Measurements from ENCODE around the gene IFI27L1. TPM values are rescaled to one million over a fixed set of nuclear protein-coding genes. Genes with fewer than 3 reads are reported as not detected.

Gene IFI27L1
- total and polyA plus RNA-seq, 2 donors (not counting 1 experiment from before 2014, with no cell fraction given), result 6.5 to 6.7 TPM

- Histone ChIP-seq H2AFZ (ENCODE audit: insufficient read depth, low read depth, low read length, poor library complexity, severe bottlenecking) (no peak overlapping the region), H3K27me3 (replicated peaks in 1 of 4; ENCODE audit: control extremely low read depth in 1 of 4, control insufficient read depth in 3 of 4, insufficient read depth in 4 of 4, low read length in 3 of 4) (no peaks in the 10 kb centered on the region), H3K4me2 (replicated peaks; ENCODE audit: low read depth, low read length, poor library complexity, severe bottlenecking) (no peak overlapping the region), H3K4me1 (ENCODE audit: control insufficient read depth in 2 of 2, insufficient read depth in 2 of 2, low read length in 2 of 2) (no peaks in the 10 kb centered on the region), H3K27ac (ENCODE audit: low read length in 2 of 2) (no peak overlapping the region), H3K9ac (ENCODE audit: low read length) (no peak overlapping the region), H3K9me3 (ENCODE audit: control extremely low read depth in 1 of 3, control insufficient read depth in 2 of 3, insufficient read depth in 1 of 3, low read length in 2 of 3) (no peaks in the 10 kb centered on the region), H4K20me1 (ENCODE audit: control insufficient read depth, insufficient read depth, low read length, poor library complexity, severe bottlenecking) (no peaks in the 10 kb centered on the region), H3K4me3 (ENCODE audit: control extremely low read depth in 1 of 5, extremely low read depth in 1 of 5, insufficient read depth in 1 of 5, low read depth in 2 of 5, low read length in 4 of 5) (no peak overlapping the region), H3K79me2 (ENCODE audit: control insufficient read depth, insufficient read depth, low read length) (no peaks in the 10 kb centered on the region), H3K36me3 (replicated peaks in 1 of 2; ENCODE audit: control extremely low read depth in 1 of 2, control insufficient read depth in 1 of 2, extremely low read depth in 1 of 2, insufficient read depth in 2 of 2, low read length in 1 of 2) (peaks cover 0 to 36% of the 10 kb centered on the region in 2 experiments)
- intact Hi-C loops (cut with micrococcal nuclease), result no loop called here
- Mint-ChIP-seq H3K4me1 (no peaks in the 10 kb centered on the region), H3K27ac (peak overlapping the region; percentile 41), H3K4me3 (no peak overlapping the region), H3K9me3 (ENCODE audit: insufficient read depth) (no peaks in the 10 kb centered on the region), H3K27me3 (no peaks in the 10 kb centered on the region)
- POLR2A ChIA-PET, result no interaction called here
- ATAC-seq (ENCODE audit: low read depth) (no peak), DNase-seq (no peak)
- no peak for TF ChIP-seq EZH2 (IDR thresholded peaks at IDR 0.05; ENCODE audit: borderline replicate concordance, insufficient read depth, low read depth, low read length, poor library complexity, severe bottlenecking)
- TF ChIP-seq CTCF (IDR thresholded peaks at IDR 0.05), result no peak
- WGBS (ENCODE audit: insufficient coverage), result 96% methylated on average over 12 of the region's 14 CpGs
- CTCF ChIA-PET, result no interaction called here
These were observed 37.2 kb upstream of the IFI27L1 start for GRCh38 chr14:94043756-94044475.

GRCh38 chr14:94044476-94045091, 36.5 kb upstream of the IFI27L1 start:
- Histone ChIP-seq H3K79me2 (ENCODE audit: control insufficient read depth, insufficient read depth, low read length) (no peaks in the 10 kb centered on the region), H3K9ac (ENCODE audit: low read length) (no peak overlapping the region), H4K20me1 (ENCODE audit: control insufficient read depth, insufficient read depth, low read length, poor library complexity, severe bottlenecking) (no peaks in the 10 kb centered on the region), H3K36me3 (replicated peaks in 1 of 2; ENCODE audit: control extremely low read depth in 1 of 2, control insufficient read depth in 1 of 2, extremely low read depth in 1 of 2, insufficient read depth in 2 of 2, low read length in 1 of 2) (peaks cover 0 to 43% of the 10 kb centered on the region in 2 experiments), H3K4me2 (replicated peaks; ENCODE audit: low read depth, low read length, poor library complexity, severe bottlenecking) (no peak overlapping the region), H3K4me3 (ENCODE audit: control extremely low read depth in 1 of 5, extremely low read depth in 1 of 5, insufficient read depth in 1 of 5, low read depth in 2 of 5, low read length in 4 of 5) (no peak overlapping the region), H3K27ac (ENCODE audit: low read length in 2 of 2) (no peak overlapping the region), H2AFZ (ENCODE audit: insufficient read depth, low read depth, low read length, poor library complexity, severe bottlenecking) (no peak overlapping the region), H3K4me1 (ENCODE audit: control insufficient read depth in 2 of 2, insufficient read depth in 2 of 2, low read length in 2 of 2) (no peaks in the 10 kb centered on the region), H3K9me3 (ENCODE audit: control extremely low read depth in 1 of 3, control insufficient read depth in 2 of 3, insufficient read depth in 1 of 3, low read length in 2 of 3) (no peaks in the 10 kb centered on the region), H3K27me3 (replicated peaks in 1 of 4; ENCODE audit: control extremely low read depth in 1 of 4, control insufficient read depth in 3 of 4, insufficient read depth in 4 of 4, low read length in 3 of 4) (no peaks in the 10 kb centered on the region)
- CTCF ChIA-PET, result interaction anchor here (0.9 kb wide), 1 partner anchor 8 kb away, joined by 3 read pairs; no protein-coding TSS in a partner anchor
- intact Hi-C loops (cut with micrococcal nuclease), result no loop called here
- Mint-ChIP-seq H3K4me1 (no peaks in the 10 kb centered on the region), H3K9me3 (ENCODE audit: insufficient read depth) (no peaks in the 10 kb centered on the region), H3K27me3 (no peaks in the 10 kb centered on the region), H3K27ac (no peak overlapping the region), H3K4me3 (no peak overlapping the region)
- DNase-seq, result no peak
- WGBS (ENCODE audit: insufficient coverage), result 95% methylated on average over 20 of the region's 20 CpGs
- ATAC-seq (ENCODE audit: low read depth), result no peak
- POLR2A ChIA-PET, result no interaction called here
- TF ChIP-seq CTCF (IDR thresholded peaks at IDR 0.05) (no peak), EZH2 (IDR thresholded peaks at IDR 0.05; ENCODE audit: borderline replicate concordance, insufficient read depth, low read depth, low read length, poor library complexity, severe bottlenecking) (no peak)

Measured in B cell (primary cell).